ENCODE data around the gene ZNF609.

- no peak for TF ChIP-seq TAF15 (IDR thresholded peaks at IDR 0.05; ENCODE audit: low read depth, low read length, poor library complexity, severe bottlenecking)
- TF ChIP-seq BRCA1 (CRISPR knock-in tag; IDR thresholded peaks at IDR 0.05) = no peak
- no peak for TF ChIP-seq USF2 (IDR thresholded peaks at IDR 0.05; ENCODE audit: low read depth, low read length)
- TF ChIP-seq USF2 (CRISPR knock-in tag; IDR thresholded peaks at IDR 0.05; ENCODE audit: borderline replicate concordance) = no peak
- TF ChIP-seq ZNF350 (CRISPR knock-in tag; IDR thresholded peaks at IDR 0.05; ENCODE audit: borderline replicate concordance, low read depth) = no peak
- no peak for TF ChIP-seq PATZ1 (CRISPR knock-in tag; IDR thresholded peaks at IDR 0.05)
- TF ChIP-seq CREB1 (IDR thresholded peaks at IDR 0.05) = no peak
- TF ChIP-seq CREB1 (CRISPR knock-in tag; IDR thresholded peaks at IDR 0.05) = no peak
- TF ChIP-seq TP53 (CRISPR knock-in tag; conservative IDR thresholded peaks at IDR 0.05) = no peak
- TF ChIP-seq MAX (IDR thresholded peaks at IDR 0.05) = no peak
- no peak for TF ChIP-seq CTCF (CRISPR knock-in tag; IDR thresholded peaks at IDR 0.05)
- TF ChIP-seq RFX1 (IDR thresholded peaks at IDR 0.05) = no peak
- TF ChIP-seq XRCC5 (optimal IDR thresholded peaks at IDR 0.05; ENCODE audit: low read length) = no peak
- no peak for TF ChIP-seq POLR2AphosphoS5 (IDR thresholded peaks at IDR 0.05; ENCODE audit: low read depth, low read length)
- TF ChIP-seq ZNF512B (CRISPR knock-in tag; IDR thresholded peaks at IDR 0.05; ENCODE audit: borderline replicate concordance) = no peak
Measured at GRCh38 chr15:64687172-64687571, 226.8 kb downstream of the ZNF609 start.
